NB4 (cell line): ENCODE results near the gene CBFB.

Experiments used
- DNase-seq: peaks from one replicate; pipeline ENCODE4 v3.0.0; 2010; ENCODE audit warnings: low read depth
- H3K4me3 ChIP-seq: one replicate; pipeline ENCODE4 v1.5.1; 2011; ENCODE audit warnings: mild to moderate bottlenecking, low read depth, low read length, moderate library complexity
- MYC ChIP-seq: IDR thresholded peaks from 2 replicates; pipeline ENCODE4 v1.6.1; 2011; ENCODE audit warnings: low read depth, low read length
- POLR2A ChIP-seq: IDR thresholded peaks from 2 replicates; pipeline ENCODE4 v1.6.1; 2011; ENCODE audit warnings: mild to moderate bottlenecking; ENCODE audit not compliant: insufficient read length; ENCODE audit errors: extremely low read depth
- TF ChIP-seq, protein P1 (sequence below): IDR thresholded peaks from 2 replicates; pipeline ENCODE4 v1.6.1; 2011; ENCODE audit warnings: low read depth, low read length
- TF ChIP-seq, protein P2 (sequence below): IDR thresholded peaks from one replicate; pipeline ENCODE4 v1.5.1; 2012; ENCODE audit warnings: low read depth, low read length

The CBFB gene

DNA sequence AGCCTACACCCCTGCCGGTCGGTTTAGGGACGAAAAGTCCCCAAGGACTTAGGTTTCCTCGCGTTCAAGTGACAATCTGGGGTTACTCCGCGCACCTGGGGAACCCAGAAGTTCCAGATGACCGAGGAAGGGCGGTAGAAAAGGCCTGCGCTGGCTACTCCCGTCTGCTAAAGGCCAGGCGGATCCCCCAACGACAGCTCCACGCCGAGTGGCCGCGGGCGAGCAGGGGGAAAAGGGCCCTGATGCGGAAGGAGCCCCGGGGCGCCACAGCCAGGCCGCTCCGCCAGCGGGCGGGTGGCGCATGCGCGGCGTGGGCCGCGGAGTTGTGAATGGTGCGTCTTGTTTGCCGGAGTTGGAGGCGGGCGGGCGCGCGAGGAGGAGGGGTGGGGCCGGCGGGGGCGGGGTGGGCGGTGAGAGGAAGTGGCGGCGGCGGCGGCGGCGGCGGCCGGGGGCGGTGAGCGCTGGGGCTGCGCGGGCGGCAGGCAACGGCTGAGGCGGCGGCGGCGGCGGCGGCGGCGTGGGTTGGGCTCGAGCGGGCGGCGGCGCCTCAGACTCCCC lies at the start of gene CBFB:
CBFB (plus strand) TSS at position 454 of the 558 bp plus-strand sequence. CDS start 259 bp downstream, outside the sequence.
- peak within 1 kb of the TSS; percentile 88 for H3K4me3 ChIP-seq
- peak; percentile 97 for DNase-seq
- TF ChIP-seq MYC (peak; percentile 51; the same call in 1 of the 2 replicates), POLR2A (peak; percentile 91)
- TF ChIP-seq, protein P1, sequence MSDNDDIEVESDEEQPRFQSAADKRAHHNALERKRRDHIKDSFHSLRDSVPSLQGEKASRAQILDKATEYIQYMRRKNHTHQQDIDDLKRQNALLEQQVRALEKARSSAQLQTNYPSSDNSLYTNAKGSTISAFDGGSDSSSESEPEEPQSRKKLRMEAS = peak; percentile 68; the same call in 1 of the 2 replicates
- TF ChIP-seq, protein P2, sequence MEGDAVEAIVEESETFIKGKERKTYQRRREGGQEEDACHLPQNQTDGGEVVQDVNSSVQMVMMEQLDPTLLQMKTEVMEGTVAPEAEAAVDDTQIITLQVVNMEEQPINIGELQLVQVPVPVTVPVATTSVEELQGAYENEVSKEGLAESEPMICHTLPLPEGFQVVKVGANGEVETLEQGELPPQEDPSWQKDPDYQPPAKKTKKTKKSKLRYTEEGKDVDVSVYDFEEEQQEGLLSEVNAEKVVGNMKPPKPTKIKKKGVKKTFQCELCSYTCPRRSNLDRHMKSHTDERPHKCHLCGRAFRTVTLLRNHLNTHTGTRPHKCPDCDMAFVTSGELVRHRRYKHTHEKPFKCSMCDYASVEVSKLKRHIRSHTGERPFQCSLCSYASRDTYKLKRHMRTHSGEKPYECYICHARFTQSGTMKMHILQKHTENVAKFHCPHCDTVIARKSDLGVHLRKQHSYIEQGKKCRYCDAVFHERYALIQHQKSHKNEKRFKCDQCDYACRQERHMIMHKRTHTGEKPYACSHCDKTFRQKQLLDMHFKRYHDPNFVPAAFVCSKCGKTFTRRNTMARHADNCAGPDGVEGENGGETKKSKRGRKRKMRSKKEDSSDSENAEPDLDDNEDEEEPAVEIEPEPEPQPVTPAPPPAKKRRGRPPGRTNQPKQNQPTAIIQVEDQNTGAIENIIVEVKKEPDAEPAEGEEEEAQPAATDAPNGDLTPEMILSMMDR = peak; percentile 1

GRCh38 chr16:66983033-66983432 lies 45.9 kb upstream of the CBFB start:
- no peak overlapping the region for H3K4me3 ChIP-seq
- no peak for DNase-seq
- TF ChIP-seq POLR2A = no peak
- TF ChIP-seq, protein P2 = no peak
- no peak for TF ChIP-seq MYC
- TF ChIP-seq, protein P1 = no peak

- no peak overlapping the region for H3K4me3 ChIP-seq
- TF ChIP-seq MYC = no peak
- TF ChIP-seq, protein P1 = no peak
- TF ChIP-seq, protein P2 = no peak
- TF ChIP-seq POLR2A = no peak
- DNase-seq = no peak
These were observed 44.0 kb upstream of the CBFB start for GRCh38 chr16:66984892-66985311.

GRCh38 chr16:66986559-66986958 lies 42.4 kb upstream of the CBFB start:
- no peak for DNase-seq
- TF ChIP-seq, protein P1 = no peak
- TF ChIP-seq POLR2A (no peak), MYC (no peak)
- TF ChIP-seq, protein P2 = no peak

GRCh38 chr16:66988197-66988788 lies 40.7 kb upstream of the CBFB start, which contains the start of gene CES4A:
Gene CES4A (plus strand): TSS chr16:66988589. CDS start chr16:66988773, 184 bp downstream.
- TF ChIP-seq POLR2A (no peak), MYC (no peak)
- TF ChIP-seq, protein P1 = no peak
- TF ChIP-seq, protein P2 = no peak
- H3K4me3 ChIP-seq = no peak within 1 kb of the TSS
- DNase-seq = no peak

More at GRCh38 chr16:66986559-66986958, 42.4 kb upstream of the CBFB start:
- no peak overlapping the region for H3K4me3 ChIP-seq
